GM12874 (cell line): Measurements from ENCODE around the gene TRIM38.

Experiments
- TF ChIP-seq, protein P1 (sequence below): IDR thresholded peaks from 2 replicates; pipeline ENCODE4 v1.5.1; 2011; ENCODE audit warnings: low read depth, mild to moderate bottlenecking, control low read depth, low read length, moderate library complexity; ENCODE audit not compliant: insufficient read depth

TRIM38 gene

DNA sequence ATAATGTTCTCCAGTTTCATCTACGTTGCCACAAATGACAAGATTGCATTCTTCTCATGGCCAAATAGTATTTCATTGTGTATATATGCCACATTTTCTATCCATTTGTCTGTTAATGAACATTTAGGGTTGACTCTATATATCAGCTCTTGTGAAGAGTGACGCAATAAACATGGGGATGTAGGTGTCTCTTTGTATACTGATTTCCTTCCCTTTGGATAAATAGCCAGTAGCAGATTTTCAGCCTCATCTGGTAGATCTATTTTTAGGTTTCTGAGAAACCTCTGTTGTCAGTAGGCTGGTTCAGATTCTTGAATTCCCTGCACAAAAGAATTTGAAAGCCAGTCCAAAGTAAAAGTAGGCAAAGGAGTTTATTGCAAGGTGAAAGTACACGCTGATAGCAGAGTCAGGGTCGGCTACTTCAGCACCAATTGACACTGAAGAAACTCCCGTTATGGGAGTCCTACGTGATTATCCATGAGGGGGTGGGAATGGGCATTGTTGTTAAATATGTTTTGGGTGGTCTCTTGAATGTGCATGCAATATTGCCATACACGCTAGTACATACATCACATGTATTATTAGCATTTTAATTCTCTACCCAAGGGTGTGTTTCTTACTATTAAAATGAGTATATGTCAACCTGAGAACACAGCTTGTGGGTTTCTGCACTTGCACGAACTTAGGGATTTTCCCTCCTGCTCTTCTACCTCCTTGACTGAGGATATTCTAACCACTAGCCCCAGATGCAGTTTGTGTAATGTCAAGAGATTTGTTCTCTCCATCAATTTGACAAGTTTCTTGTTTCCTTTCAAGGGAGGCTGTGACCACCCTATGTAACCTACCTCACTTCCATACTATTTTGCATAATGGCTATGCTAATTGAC lies 17.7 kb upstream of the TRIM38 start:
- TF ChIP-seq, protein P1, sequence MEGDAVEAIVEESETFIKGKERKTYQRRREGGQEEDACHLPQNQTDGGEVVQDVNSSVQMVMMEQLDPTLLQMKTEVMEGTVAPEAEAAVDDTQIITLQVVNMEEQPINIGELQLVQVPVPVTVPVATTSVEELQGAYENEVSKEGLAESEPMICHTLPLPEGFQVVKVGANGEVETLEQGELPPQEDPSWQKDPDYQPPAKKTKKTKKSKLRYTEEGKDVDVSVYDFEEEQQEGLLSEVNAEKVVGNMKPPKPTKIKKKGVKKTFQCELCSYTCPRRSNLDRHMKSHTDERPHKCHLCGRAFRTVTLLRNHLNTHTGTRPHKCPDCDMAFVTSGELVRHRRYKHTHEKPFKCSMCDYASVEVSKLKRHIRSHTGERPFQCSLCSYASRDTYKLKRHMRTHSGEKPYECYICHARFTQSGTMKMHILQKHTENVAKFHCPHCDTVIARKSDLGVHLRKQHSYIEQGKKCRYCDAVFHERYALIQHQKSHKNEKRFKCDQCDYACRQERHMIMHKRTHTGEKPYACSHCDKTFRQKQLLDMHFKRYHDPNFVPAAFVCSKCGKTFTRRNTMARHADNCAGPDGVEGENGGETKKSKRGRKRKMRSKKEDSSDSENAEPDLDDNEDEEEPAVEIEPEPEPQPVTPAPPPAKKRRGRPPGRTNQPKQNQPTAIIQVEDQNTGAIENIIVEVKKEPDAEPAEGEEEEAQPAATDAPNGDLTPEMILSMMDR: no peak

DNA sequence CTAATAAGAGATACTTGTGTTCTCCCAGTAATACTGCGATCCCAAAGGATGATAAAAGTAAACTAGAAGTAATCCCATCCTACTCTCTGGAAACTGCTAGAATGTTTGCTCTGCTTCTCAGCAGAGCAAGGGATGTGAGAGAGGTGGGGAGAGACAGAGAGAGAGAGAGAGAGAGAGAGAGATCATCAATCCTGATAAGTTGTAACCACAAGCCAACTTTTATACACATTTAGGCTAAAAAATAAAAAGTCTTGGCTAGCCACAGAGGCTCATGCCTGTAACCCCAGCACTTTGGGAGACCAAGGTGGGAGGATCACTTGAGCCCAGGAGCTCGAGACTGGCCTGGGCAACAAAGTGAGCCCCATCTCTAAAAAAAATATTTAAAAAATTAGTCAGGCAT lies 16.0 kb upstream of the TRIM38 start:
- TF ChIP-seq, protein P1: no peak

DNA sequence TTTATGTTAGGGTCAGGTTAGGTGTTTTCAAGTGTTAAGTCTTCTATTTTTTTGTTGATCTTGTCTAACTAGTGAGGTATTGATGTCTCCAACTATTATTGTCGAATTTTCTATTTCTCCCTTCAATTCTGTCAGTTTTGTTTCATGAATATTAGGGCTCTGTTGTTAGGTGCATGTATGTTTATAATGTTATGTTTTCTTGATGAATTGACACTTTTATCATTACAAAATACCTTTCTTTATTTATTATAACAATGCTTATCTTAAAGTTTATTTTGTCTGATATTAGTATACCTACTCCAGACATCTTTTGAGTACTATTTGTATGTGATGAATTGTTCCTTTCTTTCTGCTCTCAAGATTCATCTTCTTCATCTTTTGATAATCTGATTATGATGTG lies 12.9 kb upstream of the TRIM38 start:
- TF ChIP-seq, protein P1: no peak

DNA sequence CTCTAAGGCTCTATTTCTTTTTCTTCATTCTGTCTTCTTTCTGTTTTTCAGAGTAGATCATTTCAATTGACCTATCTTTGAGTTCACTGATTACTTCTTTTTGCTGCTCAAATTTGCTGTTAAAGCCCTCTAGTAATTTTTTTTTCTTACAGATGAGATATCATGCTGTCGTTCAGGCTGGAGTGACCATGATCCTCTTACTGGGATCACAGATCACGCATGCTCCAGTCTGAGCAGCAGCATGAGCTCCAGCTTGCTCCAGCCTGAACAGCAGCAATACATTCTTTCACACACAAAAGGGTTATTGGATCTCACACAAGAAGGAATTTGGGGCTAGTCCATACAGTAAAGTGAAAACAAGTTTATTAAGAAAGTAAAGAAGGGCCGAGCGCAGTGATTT lies 12.3 kb upstream of the TRIM38 start:
- TF ChIP-seq, protein P1: no peak

DNA sequence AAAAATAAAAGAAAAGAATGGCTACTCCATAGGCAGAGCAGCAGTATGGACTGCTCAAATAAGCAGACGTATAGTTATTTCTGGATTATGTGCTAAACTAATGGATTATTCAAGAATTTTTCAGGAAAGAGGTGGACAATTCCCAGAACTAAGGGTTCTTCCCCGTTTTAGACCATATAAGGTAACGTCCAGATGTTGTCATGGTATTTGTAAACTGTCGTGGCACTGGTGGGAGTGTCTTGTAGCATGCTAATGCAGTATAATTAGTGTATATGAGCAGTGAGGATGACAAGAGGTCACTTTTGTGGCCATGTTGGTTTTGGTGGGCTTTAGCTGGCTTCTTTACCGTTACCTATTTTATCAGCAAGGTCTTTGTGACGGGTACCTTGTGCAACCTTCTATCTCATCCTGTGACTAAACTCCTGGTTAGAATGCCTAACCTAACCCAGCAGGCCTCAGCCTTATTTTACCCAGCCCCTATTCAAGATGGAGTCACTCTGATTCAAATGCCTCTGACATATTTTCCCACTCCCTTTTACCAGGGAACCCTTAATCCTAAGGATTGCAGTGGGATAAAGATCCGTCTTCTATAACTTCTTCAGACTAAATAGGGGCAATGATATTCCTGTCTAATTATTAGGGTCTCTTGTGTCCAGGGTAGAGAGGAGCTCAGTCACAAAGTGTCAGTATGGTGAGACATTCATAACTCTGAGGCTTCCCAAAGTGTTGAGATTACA lies 11.1 kb upstream of the TRIM38 start:
- TF ChIP-seq, protein P1: no peak

DNA sequence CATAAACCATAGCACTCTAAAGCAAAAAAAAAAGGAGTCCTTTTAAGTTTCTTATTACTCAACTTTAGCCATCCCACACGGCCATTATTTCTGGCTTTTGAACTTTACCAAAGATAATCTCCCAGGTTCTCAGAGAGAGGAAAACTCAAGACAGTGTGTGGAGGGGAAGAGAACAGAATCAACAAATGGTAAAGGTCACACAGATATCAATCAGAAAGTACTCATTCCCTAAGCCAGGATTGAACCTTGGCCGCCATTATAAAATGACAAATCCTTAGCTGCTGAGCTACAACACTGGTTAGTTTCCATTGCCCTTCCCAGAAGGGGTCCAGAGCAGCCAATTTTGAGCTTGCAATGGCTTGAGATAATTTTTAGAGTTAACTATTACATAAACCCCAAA lies 10.1 kb upstream of the TRIM38 start:
- TF ChIP-seq, protein P1: no peak

DNA sequence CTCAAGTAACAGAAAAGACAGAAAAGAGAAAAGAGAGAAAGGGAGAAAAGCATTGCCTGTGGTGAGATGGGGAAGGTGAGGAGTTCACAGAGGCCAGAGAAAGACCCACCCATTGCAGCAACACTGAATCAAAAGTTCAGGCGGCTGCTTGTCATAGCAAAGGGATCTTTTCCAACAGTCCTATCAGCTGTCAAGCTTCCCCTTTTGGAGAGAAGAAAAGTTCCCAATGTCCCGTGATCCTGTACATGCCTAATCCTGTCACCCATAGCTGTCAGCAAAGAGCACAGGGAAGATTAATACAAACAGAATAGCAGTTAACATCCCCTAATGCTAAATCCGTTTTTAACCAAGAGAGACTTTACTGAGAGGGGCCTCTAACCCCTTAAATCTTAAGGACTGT lies 8.9 kb upstream of the TRIM38 start:
- TF ChIP-seq, protein P1: no peak
